ENCODE data around the gene TSPAN15. TPM values are rescaled to one million over a fixed set of nuclear protein-coding genes. Genes with fewer than 3 reads are reported as not detected.

TSPAN15 gene
- total and polyA plus RNA-seq, 2 experiments from 2014 or later, result 6.6 to 10.1 TPM

DNA sequence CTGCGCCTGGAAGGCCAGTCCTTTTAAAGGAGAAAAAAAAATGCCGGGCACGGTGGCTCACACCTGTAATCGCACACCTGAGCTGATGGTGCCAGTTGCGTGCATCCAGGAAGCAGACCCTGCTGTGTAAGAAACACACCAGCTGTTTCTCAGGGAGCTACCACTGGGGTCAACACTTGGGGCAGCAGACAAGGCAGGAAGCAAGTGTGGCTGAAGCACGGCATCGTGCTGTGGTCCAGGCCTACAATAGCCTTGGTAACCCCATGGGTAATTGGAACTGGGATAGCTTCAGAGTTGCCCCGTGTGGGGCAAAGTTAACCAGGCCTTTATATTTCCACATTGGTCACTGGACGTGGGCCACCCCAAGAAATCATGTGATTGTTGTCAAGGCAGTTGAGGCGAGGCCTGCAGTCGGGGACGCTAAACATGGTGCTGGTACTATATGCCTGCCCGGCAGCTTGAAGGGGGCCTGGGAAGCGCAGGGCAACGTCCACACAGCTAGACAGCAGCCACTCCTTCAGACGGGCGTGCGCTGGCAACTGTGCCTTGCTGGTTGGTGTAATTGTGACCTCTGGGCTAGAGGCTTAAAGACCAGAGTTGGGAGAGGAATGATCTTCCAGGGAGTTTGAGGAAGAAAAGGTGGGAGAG is 32.0 kb upstream of the TSPAN15 start:
- DNase-seq (ENCODE audit: low spot score) (no peak), ATAC-seq (no peak)
- peaks cover 4% of the 10 kb centered on the region; the same call in 1 of the 2 replicates for H3K9me2 ChIP-seq (ENCODE audit: insufficient read depth)
- no peak overlapping the region for H3K27ac ChIP-seq (ENCODE audit: low read depth)
- no peaks in the 10 kb centered on the region for H3K36me3 ChIP-seq (ENCODE audit: insufficient read depth)
- H3K4me1 ChIP-seq (ENCODE audit: insufficient read depth), result no peaks in the 10 kb centered on the region
- H4K20me1 ChIP-seq (replicated peaks; ENCODE audit: insufficient read depth), result no peaks in the 10 kb centered on the region
- no peak for TF ChIP-seq ZNF331 (CRISPR knock-in tag; IDR thresholded peaks at IDR 0.05; ENCODE audit: low read depth)
- TF ChIP-seq, protein P1, sequence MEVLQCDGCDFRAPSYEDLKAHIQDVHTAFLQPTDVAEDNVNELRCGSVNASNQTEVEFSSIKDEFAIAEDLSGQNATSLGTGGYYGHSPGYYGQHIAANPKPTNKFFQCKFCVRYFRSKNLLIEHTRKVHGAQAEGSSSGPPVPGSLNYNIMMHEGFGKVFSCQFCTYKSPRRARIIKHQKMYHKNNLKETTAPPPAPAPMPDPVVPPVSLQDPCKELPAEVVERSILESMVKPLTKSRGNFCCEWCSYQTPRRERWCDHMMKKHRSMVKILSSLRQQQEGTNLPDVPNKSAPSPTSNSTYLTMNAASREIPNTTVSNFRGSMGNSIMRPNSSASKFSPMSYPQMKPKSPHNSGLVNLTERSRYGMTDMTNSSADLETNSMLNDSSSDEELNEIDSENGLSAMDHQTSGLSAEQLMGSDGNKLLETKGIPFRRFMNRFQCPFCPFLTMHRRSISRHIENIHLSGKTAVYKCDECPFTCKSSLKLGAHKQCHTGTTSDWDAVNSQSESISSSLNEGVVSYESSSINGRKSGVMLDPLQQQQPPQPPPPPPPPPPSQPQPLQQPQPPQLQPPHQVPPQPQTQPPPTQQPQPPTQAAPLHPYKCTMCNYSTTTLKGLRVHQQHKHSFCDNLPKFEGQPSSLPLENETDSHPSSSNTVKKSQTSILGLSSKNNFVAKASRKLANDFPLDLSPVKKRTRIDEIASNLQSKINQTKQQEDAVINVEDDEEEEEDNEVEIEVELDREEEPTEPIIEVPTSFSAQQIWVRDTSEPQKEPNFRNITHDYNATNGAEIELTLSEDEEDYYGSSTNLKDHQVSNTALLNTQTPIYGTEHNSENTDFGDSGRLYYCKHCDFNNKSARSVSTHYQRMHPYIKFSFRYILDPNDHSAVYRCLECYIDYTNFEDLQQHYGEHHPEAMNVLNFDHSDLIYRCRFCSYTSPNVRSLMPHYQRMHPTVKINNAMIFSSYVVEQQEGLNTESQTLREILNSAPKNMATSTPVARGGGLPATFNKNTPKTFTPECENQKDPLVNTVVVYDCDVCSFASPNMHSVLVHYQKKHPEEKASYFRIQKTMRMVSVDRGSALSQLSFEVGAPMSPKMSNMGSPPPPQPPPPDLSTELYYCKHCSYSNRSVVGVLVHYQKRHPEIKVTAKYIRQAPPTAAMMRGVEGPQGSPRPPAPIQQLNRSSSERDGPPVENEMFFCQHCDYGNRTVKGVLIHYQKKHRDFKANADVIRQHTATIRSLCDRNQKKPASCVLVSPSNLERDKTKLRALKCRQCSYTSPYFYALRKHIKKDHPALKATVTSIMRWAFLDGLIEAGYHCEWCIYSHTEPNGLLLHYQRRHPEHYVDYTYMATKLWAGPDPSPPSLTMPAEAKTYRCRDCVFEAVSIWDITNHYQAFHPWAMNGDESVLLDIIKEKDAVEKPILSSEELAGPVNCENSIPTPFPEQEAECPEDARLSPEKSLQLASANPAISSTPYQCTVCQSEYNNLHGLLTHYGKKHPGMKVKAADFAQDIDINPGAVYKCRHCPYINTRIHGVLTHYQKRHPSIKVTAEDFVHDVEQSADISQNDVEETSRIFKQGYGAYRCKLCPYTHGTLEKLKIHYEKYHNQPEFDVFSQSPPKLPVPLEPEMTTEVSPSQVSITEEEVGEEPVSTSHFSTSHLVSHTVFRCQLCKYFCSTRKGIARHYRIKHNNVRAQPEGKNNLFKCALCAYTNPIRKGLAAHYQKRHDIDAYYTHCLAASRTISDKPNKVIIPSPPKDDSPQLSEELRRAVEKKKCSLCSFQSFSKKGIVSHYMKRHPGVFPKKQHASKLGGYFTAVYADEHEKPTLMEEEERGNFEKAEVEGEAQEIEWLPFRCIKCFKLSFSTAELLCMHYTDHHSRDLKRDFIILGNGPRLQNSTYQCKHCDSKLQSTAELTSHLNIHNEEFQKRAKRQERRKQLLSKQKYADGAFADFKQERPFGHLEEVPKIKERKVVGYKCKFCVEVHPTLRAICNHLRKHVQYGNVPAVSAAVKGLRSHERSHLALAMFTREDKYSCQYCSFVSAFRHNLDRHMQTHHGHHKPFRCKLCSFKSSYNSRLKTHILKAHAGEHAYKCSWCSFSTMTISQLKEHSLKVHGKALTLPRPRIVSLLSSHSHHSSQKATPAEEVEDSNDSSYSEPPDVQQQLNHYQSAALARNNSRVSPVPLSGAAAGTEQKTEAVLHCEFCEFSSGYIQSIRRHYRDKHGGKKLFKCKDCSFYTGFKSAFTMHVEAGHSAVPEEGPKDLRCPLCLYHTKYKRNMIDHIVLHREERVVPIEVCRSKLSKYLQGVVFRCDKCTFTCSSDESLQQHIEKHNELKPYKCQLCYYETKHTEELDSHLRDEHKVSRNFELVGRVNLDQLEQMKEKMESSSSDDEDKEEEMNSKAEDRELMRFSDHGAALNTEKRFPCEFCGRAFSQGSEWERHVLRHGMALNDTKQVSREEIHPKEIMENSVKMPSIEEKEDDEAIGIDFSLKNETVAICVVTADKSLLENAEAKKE (CRISPR knock-in tag; IDR thresholded peaks at IDR 0.05), result no peak
- Mint-ChIP-seq H3K36me3 (ENCODE audit: low read depth) (no peaks in the 10 kb centered on the region), H3K27ac (no peak overlapping the region), H3K9me3 (no peaks in the 10 kb centered on the region), H3K4me1 (peaks cover 8% of the 10 kb centered on the region), H3K27me3 (ENCODE audit: insufficient read depth, low read depth, poor library complexity) (peaks cover 9% of the 10 kb centered on the region), H3K4me3 (no peak overlapping the region)
- no peaks in the 10 kb centered on the region for H3F3A ChIP-seq (replicated peaks; ENCODE audit: low read depth)
- H3K79me2 ChIP-seq (replicated peaks; ENCODE audit: insufficient read depth), result no peaks in the 10 kb centered on the region
- H3K27me3 ChIP-seq (ENCODE audit: insufficient read depth), result no peaks in the 10 kb centered on the region
- no peak overlapping the region for H3K4me3 ChIP-seq
- no peak overlapping the region for H3K4me2 ChIP-seq
- no peak overlapping the region for H2AFZ ChIP-seq

DNA sequence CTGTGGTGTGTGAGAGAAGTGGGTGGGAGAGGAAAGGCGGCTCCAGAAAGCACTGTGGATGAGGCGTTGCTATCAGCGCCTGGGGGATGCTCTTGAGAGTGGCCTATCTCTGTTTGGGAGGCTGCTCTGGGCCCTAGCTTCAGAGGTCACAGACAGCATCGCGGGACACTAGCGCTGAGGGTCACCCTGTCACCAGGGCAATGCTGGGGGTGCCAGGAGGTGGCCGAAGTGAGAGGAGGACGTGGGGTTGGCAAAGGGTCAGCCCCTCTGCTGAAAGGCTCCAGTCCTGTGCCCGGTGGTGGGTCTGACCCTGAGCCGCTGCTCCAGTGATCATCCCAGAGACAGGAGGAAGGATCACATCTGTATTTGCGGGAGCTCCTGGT is 31.5 kb upstream of the TSPAN15 start:
- Mint-ChIP-seq H3K9me3 (no peaks in the 10 kb centered on the region), H3K4me1 (peaks cover 9% of the 10 kb centered on the region), H3K4me3 (no peak overlapping the region), H3K36me3 (ENCODE audit: low read depth) (no peaks in the 10 kb centered on the region), H3K27me3 (ENCODE audit: insufficient read depth, low read depth, poor library complexity) (peaks cover 9% of the 10 kb centered on the region), H3K27ac (no peak overlapping the region)
- Histone ChIP-seq H3K4me3 (no peak overlapping the region), H3K79me2 (replicated peaks; ENCODE audit: insufficient read depth) (no peaks in the 10 kb centered on the region), H3K9me2 (ENCODE audit: insufficient read depth) (peaks cover 9% of the 10 kb centered on the region; the same call in 1 of the 2 replicates), H3K4me2 (no peak overlapping the region), H3K27me3 (ENCODE audit: insufficient read depth) (no peaks in the 10 kb centered on the region), H2AFZ (no peak overlapping the region), H4K20me1 (replicated peaks; ENCODE audit: insufficient read depth) (no peaks in the 10 kb centered on the region), H3K4me1 (ENCODE audit: insufficient read depth) (no peaks in the 10 kb centered on the region), H3K36me3 (ENCODE audit: insufficient read depth) (no peaks in the 10 kb centered on the region), H3F3A (replicated peaks; ENCODE audit: low read depth) (no peaks in the 10 kb centered on the region), H3K27ac (ENCODE audit: low read depth) (no peak overlapping the region)
- DNase-seq (ENCODE audit: low spot score) (no peak), ATAC-seq (no peak)
- TF ChIP-seq POLR2AphosphoS5 (IDR thresholded peaks at IDR 0.05; ENCODE audit: low read depth), result no peak
- TF ChIP-seq, protein P2, sequence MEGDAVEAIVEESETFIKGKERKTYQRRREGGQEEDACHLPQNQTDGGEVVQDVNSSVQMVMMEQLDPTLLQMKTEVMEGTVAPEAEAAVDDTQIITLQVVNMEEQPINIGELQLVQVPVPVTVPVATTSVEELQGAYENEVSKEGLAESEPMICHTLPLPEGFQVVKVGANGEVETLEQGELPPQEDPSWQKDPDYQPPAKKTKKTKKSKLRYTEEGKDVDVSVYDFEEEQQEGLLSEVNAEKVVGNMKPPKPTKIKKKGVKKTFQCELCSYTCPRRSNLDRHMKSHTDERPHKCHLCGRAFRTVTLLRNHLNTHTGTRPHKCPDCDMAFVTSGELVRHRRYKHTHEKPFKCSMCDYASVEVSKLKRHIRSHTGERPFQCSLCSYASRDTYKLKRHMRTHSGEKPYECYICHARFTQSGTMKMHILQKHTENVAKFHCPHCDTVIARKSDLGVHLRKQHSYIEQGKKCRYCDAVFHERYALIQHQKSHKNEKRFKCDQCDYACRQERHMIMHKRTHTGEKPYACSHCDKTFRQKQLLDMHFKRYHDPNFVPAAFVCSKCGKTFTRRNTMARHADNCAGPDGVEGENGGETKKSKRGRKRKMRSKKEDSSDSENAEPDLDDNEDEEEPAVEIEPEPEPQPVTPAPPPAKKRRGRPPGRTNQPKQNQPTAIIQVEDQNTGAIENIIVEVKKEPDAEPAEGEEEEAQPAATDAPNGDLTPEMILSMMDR (conservative IDR thresholded peaks at IDR 0.05; ENCODE audit: low read depth in 2 of 2), result no peak
- TF ChIP-seq, protein P3, sequence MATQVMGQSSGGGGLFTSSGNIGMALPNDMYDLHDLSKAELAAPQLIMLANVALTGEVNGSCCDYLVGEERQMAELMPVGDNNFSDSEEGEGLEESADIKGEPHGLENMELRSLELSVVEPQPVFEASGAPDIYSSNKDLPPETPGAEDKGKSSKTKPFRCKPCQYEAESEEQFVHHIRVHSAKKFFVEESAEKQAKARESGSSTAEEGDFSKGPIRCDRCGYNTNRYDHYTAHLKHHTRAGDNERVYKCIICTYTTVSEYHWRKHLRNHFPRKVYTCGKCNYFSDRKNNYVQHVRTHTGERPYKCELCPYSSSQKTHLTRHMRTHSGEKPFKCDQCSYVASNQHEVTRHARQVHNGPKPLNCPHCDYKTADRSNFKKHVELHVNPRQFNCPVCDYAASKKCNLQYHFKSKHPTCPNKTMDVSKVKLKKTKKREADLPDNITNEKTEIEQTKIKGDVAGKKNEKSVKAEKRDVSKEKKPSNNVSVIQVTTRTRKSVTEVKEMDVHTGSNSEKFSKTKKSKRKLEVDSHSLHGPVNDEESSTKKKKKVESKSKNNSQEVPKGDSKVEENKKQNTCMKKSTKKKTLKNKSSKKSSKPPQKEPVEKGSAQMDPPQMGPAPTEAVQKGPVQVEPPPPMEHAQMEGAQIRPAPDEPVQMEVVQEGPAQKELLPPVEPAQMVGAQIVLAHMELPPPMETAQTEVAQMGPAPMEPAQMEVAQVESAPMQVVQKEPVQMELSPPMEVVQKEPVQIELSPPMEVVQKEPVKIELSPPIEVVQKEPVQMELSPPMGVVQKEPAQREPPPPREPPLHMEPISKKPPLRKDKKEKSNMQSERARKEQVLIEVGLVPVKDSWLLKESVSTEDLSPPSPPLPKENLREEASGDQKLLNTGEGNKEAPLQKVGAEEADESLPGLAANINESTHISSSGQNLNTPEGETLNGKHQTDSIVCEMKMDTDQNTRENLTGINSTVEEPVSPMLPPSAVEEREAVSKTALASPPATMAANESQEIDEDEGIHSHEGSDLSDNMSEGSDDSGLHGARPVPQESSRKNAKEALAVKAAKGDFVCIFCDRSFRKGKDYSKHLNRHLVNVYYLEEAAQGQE (IDR thresholded peaks at IDR 0.05; ENCODE audit: unreplicated experiment), result no peak
- no peak for TF ChIP-seq ZNF114 (CRISPR knock-in tag; IDR thresholded peaks at IDR 0.05)
- TF ChIP-seq EZH2phosphoT487 (IDR thresholded peaks at IDR 0.05; ENCODE audit: unreplicated experiment), result no peak
- TF ChIP-seq EZH2 (IDR thresholded peaks at IDR 0.05; ENCODE audit: low read depth, unreplicated experiment), result no peak
- TF ChIP-seq CREB1 (CRISPR knock-in tag; IDR thresholded peaks at IDR 0.05; ENCODE audit: low read depth), result no peak
- no peak for TF ChIP-seq ZNF331 (CRISPR knock-in tag; IDR thresholded peaks at IDR 0.05; ENCODE audit: low read depth)
- TF ChIP-seq JUNB (IDR thresholded peaks at IDR 0.05; ENCODE audit: unreplicated experiment), result no peak

Data from GM23338 (cell line).